AG20443 (cell line): Measurements from ENCODE around the gene NCS1.

ENCODE experiments used
- DNase-seq: peaks from one replicate; pipeline ENCODE4 v3.0.0; 2012; ENCODE audit warnings: low spot score, mixed read lengths

The NCS1 gene

DNA sequence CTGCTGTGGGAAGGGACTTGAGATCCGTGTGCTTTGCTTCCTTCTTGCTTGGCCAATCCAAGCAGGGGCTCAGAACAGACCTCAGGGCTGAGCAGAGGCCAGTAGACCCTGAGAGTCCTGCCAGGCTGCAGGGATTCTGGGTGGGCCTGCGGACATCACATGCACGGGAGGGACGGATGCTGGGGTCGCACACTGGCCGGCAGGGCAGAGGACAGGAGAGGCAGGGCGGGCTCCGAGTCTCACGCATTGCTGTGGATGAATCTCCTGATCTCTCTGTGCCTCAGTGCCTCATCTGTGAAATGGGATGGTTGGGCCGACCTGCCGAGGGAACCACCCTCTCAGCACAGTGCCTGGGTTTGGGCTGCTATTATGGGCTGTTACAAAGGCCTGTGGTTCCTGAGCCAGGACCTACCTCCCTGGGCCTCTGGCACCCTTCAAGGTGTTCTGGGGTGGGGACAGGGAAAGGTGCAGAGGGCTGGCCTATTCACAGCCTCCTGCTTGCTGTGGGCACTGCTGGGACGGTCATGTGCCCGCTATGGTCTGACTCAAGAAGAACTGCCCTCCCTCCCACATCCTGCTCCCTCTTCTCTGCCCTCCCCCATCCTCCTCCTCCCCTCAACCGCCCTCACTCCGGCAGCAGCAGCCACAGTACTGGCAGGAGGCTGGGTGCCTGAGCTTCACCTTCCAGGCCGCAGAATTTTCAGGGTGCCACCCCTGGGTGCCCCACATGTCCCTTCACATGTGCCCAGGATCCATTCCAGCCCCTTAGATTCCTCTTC lies 43.3 kb downstream of the NCS1 start:
- DNase-seq, result peak; percentile 38

DNA sequence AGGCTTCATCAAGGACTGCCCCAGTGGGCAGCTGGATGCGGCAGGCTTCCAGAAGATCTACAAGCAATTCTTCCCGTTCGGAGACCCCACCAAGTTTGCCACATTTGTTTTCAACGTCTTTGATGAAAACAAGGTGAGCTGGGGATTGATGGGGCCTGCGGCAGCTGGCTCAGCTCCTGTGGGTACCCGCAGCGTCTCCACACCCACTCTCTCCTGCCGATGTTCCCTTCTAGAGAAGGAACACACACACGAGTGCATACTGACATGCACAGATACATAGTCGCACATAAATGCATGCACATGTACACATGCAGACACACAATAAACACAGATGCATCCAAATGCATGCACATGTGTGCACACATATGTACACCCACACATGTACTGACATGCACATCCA lies 45.6 kb downstream of the NCS1 start:
- DNase-seq, result no peak

DNA sequence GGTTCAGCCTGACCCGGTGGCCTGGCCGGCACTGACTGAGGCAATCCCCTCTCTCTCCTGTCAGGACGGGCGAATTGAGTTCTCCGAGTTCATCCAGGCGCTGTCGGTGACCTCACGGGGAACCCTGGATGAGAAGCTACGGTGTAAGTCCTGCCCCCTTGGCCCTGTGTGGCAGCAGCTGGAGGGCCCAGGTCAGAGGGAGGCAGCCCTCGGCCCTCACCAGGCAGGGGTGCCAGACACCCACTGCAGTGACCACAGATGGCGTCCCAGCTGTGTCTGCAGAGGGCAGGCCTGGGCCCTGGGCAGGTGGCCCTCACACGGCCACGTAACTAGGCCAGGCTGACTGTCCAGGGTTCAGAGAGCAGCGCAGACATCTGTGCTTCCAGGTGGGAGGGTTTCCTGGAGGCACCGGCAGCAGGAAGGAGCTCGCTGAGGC lies 47.5 kb downstream of the NCS1 start:
- no peak for DNase-seq

DNA sequence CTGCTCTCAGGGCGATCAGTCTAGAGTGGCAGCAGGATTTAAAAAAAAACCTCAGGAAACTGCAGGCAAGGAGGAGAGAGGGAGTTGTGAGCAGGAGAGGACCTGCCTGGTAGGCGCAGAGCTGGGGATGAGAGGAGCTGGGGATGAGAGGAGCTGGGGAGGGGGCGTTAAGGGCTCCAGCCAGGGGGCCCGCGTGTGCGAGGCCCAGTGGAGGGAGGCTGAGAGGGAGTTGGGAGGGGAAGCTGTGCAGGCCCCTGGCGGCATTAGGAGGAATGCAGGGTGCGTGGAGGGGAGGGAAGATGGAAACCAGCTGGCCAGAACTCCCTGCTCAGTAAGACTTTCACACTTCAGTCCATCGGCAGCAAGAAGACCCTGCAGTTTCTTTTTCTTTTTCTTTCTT lies 48.1 kb downstream of the NCS1 start:
- peak; percentile 72 for DNase-seq

DNA sequence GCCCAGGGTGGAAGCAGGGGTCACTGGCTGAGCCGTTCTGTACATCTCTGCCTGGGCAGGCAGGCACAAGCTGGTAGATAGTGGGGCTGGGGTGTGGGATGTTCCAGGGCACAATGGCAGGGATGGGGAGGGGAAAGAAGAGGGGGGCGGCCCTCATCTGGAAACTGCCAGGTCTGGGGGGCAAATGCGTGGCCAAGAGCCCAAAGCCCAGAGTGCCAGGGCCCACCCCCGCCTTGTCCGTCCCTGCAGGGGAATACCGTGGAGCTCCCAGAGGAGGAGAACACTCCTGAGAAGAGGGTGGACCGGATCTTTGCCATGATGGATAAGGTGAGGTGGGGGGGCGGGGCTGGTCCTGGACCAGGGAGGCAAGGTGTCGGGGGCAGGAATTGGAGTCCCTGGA lies 50.6 kb downstream of the NCS1 start:
- DNase-seq, result no peak

DNA sequence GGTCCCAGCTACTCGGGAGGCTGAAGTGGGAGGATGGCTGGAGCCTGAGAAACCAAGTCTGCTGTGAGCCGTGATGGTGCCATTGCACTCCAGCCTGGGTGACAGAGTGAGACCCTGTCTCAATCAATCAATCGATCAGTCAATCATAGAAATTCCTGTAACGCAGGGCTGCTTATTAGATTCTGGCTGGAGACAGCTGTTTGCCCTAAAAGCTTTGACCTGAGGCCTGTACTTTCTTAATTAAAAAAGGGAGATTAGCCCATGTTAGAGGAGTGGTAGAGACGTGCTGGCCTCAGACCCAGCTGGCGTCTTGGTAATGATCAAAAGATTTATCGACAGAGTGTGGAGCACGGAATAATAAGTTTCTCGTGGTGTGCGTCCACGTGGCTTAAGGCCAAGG lies 52.9 kb downstream of the NCS1 start:
- DNase-seq, result no peak

DNA sequence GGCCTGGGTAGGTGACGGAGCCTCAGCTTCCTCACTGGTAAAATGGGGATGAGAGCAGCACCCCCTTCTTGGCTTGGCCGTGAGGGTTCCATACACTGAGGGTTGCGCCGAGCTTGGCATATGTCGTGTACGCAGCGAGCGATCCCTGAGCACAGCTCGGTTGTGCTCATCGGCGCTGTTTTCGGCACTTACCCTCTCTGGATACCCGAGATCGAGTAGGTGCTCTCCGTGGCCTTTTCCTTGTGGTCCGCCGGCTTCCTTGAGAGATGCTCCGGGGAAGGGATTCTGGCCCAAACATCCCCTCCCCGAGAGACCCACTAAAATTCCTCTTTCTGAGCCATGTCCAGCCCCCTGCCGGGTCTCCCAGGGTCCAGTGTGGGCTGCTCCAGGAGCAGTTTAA lies 53.4 kb downstream of the NCS1 start:
- no peak for DNase-seq

DNA sequence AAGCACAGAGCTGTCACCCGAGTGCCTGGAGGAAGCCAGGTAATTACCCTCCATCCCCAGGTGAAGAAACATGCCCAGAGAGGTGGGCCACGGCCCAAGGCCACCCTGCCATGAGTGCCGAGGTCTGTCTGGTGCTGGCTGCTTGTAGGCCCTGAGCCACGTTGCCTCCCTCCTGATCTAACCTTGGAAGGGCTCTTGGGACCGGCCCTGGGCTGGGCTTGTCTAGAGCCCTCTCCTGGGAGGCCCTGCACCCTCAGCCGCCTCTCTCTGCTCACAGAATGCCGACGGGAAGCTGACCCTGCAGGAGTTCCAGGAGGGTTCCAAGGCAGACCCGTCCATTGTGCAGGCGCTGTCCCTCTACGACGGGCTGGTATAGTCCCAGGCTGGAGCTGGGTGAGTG lies 53.9 kb downstream of the NCS1 start:
- no peak for DNase-seq

DNA sequence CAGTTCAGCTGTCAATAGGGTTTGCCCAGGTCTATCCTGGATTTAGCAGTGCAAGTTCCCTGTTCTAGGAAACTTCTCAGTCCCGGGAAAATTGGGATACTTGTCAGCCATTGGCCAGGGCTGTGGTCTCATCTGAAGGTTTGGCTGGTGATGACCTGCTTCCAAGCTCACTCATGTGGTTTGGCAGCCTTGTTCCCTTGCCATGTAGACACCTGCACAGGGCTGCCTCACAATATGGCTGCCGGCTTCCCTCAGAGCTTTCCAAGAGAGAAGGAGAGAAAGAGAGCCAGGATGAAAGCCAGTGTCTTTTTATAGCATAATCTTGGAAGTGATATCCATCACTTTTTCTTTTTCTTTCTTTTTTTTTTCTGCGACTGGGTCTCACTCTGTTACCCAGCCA lies 55.6 kb downstream of the NCS1 start:
- DNase-seq, result no peak

DNA sequence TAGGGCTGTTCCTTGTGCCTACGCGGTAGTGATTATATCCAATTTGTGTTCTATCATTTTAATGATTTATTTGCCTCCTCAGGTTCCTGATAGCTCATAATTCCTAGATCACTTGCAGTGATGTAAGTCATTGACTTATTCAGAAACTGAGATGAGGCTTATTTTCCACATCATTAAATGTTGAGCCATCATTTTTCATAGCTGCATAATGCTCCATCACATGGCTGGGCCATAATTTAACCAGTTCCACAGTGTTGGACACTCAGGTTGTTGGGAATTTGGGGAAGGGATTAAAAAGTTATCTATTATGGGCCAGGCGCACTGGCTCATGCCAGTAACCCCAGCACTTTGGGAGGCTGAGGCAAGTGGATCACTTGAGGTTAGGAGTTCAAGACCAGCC lies 57.6 kb downstream of the NCS1 start:
- DNase-seq, result no peak

DNA sequence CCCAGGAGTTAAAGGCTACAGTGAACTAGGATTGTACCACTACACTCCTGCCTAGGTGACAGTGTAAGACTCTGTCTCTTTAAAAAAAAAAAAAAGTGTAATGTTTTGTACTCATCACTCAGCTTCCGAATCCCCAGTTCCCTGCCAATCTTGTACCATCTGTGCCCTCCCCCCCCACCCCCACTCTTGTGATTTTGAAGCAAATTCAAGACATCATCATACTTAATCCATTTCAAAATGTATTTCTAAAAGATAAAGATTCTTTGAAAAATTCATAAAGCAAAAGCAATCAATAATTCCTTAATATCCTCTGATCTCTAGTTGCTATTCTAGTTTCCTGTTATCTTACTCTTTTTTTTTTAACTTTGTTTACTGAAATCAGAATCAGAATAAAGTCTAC lies 58.4 kb downstream of the NCS1 start:
- no peak for DNase-seq

DNA sequence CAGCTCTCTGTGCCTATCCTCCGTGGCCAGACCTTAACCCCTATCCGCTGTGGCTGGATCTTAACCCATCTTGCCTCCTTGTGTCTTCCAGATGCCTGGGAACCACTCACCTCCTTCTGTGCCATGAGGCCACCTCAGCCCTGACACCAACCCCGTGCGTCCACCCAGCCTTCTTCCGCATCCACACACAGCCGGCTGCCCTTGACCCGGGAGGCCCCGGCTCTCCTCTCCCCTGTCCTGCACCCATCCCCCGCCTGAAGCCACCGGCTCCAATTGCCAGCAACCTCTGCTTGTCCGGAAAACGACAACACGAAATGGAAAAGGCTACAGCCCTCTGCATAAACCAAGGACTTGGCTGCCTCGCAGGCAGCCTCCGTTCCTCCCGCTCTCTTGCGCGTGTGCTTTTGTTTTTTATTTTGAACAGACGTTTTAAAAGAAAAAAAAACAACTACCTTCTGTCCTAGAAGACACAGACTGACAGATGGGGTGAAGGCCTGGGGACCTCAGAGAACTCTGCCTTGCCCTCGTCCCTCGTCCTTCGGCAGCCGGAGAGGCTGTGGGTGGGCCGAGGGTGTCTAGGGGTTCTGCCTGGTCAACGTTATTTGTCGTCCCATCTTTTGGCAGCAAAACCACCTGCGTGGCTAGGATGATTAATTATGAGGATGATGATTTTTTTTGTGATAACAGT lies 60.8 kb downstream of the NCS1 start:
- DNase-seq, result no peak

DNA sequence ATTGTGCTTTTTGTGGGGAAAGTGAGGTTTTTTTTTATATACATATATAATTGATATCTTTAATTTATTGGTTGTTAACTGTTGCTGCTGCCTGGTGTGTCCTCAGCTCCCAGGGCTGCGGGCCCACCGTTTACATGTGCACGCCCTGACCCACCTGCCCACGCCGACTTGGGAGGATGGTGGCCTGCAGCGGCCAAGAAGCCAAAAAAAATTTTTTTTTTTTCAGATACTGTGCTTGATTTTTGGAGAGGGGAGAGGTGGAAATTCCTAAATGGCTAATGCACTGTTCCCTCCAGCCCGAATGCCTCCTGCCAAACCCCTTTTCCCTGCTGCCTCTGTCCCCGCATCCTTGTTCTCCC lies 61.4 kb downstream of the NCS1 start:
- DNase-seq, result no peak

DNA sequence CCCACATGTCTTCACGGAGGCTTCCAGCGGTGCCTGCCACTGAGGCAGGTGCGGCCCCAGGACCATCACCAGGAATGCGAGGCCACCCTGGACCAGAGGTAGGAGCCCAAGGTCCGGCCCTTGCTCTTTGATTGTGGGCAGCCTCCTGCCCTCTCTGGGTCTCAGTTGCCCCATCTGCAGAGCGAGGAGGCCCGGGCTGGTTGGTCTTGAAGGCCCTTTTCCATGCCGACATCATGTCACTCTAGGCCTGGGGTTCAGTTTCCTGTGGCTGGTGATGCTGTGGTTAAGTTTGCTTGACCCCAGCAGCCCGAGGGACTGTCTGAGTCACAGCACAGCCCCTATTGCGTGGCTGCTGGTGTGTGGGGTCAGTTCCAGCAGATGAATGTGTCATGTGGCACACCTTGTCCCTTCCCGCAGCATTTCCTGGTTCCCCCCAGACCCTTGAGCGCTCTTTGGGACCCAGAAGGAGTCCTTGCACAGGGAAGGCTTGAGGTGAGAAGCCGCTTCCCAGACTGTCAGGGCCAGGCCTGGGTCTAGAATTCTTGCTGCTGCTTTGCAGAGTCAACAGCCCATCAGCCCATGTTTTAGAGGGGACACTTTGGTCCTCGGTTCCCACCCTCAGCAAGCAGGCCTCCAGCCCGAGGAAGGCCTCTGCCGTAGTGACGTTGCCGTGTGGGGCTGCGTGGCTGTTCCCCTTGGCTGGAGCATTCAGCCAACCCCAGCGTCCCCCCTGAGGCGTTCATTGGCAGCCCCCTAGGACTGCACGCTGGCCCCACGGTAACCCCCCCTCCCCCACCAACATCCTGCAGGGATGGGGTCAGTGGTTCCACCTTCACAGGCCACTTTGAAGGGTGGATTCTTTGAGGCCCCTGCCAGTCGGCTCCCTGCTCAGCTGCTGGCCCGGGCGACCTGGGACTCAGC lies 62.4 kb downstream of the NCS1 start:
- no peak for DNase-seq

DNA sequence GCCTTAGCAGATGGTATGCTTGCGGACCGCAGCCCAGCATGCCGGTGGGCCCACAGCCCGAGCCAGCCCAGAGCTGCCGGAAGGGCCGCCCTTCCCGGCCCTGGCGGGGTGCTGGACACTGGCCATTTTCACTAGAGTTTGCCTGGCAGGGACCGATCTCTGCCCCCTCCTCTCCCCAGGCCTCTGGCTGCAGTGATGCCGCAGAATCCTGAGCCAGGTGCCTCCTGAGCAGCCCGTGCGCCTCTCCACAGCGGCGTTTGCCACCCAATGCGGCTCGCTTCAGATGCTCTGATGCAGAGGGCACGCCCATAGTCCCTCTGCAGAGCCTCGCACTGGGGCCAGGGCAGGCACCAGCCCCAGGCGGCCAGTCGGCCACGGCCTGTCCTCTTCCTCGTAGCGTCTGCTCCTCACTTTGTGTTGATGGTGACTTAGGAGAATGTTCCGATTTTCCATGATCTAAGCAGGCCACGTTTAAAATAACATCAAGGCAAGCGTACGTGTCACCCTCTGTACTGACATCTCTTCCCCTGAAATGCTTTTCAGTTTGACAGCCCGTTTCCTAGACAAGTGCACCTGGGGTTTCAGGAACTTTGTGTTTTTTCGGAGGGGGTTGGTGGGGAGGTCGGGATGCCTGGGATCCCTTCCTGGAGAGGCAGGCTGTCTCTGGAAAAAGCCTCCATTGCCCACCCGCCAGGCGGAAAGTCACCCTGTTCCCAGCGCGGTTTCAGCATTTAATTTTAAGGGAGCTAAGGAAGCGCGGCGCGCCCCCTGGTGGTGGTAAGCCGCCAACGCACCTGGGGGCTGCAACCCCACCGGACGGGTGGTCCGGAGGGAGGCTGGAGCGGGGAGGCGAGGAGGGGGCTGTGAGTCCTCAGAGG lies 63.6 kb downstream of the NCS1 start:
- DNase-seq, result peak; percentile 79

DNA sequence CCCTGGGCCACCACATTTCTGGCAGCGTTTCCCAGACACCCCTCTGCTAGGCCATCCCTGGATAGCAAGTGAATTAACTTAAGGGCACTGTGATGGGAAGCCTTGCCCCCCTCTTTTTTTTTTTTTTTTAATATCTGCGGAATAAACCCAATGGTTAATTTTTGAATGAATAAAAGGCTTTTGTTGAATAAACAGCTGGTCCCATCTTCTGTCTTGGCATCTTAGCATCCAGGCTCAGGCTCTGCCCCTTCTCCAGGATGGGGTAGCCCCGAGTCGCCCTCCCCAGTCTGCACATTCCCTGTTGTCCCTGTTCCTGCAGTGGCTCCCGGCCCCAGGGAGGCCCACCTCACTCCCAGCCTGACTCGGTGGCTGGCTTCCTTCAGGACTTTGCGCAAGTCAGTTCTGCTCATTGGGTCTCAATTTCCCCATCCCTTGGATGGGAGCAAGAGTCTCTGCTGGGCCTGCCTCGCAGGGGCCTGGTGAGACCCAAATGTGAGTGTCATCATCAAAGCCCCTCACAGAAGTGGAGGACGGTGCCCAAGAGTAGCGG lies 64.3 kb downstream of the NCS1 start:
- no peak for DNase-seq

DNA sequence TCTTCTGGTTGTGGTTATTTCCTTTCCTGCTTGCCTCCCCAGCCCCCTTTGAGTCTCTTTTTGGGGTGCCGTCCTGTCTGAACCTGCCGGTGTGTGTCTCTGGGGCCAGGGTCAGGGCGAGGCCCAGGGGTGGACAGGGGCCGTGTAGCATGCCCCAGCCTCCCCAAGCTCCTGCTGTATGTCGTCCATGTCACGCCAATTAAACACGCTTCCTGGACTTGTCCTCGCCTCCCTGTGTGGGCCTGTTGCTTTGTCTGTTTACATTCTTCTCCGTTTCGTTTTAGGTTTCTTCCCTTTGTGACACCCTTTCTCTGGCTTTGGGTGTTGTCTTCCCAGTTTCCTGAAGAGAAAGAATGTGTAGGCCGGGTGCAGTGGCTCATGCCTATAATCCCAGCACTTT lies 64.9 kb downstream of the NCS1 start:
- no peak for DNase-seq

DNA sequence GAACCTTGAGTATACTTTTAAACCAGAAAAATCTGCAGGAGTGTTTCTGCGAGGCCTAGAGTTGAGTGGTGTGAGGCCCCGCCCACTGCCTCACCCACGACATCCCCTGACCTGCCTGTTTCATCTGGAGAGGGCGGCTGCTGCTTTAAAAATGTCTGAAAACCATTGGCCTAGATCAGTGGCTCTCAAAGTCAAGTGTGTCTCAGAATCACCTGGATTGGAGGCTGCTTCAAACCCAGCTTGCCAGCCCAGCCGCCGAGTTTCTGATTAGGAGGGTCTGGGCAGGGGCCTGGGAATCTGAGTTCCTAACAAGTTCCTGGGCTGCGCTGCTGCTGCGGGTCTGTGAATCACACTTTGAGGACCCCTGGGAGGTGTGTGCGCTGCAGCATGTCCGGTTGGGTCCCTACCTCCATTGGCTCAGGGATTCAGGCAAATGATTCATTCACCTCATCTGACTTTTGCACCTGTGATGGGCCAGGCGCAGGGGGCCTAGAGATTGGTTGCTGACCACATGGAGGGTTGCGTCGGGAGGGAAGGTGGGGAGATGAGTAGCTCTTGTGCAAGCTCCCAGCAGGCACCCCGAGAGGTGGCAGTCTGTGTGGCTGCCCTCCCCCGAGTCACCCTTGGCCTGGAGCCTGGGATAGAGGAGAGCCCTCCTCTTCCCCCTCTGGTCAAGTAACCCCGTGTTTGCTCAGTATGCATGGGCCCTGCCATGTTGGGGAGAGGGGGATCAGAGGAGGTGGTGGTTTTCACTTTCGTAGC lies 65.7 kb downstream of the NCS1 start:
- DNase-seq, result no peak

DNA sequence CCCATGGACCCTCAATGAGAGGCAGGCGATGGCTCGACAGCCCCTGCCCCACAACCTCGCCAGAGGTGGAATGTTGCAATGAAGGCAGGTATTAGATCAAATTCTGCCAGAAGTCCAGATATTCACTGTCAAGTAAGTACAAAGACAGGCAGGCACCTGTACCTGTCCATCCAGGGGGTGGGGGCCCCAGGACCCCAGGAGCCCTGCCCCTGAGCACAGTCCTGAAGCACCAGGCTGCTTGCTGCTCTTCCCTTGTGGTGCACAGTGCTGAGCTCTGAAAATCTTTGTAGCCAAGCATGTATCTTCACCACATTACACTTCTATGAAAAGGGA lies 67.1 kb downstream of the NCS1 start:
- DNase-seq, result no peak

DNA sequence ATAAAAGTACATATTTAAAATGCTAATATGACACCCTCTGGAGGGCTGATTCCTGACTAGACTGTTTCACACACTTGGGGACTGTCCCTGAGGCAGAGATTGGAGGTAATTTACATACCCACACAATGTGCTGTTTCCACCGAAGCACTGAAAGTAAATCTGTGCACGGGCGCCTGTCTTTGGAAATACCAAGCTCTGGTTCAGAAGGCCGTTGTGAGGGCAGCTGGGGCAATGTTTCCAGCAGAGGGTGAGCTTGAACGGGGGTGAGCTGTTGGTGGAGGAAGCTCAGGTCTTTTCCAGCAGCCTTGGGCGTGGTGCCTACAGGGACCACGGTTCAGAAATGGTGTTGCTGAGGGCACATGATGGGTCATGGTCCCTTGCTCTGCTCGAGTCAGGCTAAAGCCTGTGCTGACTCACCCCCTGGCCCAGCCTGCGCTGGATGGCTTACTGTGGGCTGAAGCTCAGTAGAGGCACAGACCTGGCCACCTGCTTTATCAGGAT lies 67.6 kb downstream of the NCS1 start:
- no peak for DNase-seq
